ENCODE measurements around the gene TOX2.

DNA sequence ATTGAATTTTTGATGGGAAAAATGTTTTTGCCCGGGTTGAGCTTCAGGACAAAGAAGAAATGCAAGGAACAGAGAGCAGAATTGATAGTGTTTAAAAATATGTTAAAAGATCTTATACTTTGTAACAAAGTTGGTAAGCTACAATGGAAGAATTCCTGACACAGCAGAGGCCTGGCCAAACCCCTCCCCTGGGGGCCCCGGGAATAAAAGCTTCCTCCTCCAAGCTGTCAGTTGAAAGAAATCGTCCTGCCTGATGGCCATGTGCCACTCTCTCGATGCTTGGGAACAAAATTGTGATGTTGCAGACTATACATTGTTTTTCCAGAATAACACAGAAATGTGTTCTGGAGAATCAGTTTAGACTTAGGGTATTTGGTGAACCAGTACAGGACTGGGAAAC is 14.2 kb upstream of the TOX2 start:
- TF ChIP-seq, protein P1, sequence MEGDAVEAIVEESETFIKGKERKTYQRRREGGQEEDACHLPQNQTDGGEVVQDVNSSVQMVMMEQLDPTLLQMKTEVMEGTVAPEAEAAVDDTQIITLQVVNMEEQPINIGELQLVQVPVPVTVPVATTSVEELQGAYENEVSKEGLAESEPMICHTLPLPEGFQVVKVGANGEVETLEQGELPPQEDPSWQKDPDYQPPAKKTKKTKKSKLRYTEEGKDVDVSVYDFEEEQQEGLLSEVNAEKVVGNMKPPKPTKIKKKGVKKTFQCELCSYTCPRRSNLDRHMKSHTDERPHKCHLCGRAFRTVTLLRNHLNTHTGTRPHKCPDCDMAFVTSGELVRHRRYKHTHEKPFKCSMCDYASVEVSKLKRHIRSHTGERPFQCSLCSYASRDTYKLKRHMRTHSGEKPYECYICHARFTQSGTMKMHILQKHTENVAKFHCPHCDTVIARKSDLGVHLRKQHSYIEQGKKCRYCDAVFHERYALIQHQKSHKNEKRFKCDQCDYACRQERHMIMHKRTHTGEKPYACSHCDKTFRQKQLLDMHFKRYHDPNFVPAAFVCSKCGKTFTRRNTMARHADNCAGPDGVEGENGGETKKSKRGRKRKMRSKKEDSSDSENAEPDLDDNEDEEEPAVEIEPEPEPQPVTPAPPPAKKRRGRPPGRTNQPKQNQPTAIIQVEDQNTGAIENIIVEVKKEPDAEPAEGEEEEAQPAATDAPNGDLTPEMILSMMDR (conservative IDR thresholded peaks at IDR 0.05; ENCODE audit: low read depth, low read length) = no peak
- no peak for TF ChIP-seq EZH2 (IDR thresholded peaks at IDR 0.05; ENCODE audit: borderline replicate concordance, low read depth, low read length, poor library complexity, severe bottlenecking)

All from A673 (cell line).